Mesodermal cell (in vitro differentiated cells): ENCODE results near the gene PRF1. TPM values are rescaled to one million over a fixed set of nuclear protein-coding genes. Genes with fewer than 3 reads are reported as not detected.
"Not testable (repeated sequence)": the region's sequence is repeated elsewhere in the genome, so short reads cannot be mapped to it uniquely, and the experiment has no call there.

Experiments used
- H3K27ac ChIP-seq: 2 replicates; pipeline ENCODE4 v1.7.0; 2013; ENCODE audit warnings: mild to moderate bottlenecking, low read depth, low read length, moderate library complexity; ENCODE audit not compliant: severe bottlenecking
- H3K36me3 ChIP-seq: 2 replicates; pipeline ENCODE4 v1.7.1; 2013; ENCODE audit warnings: mild to moderate bottlenecking, low read length, moderate library complexity; ENCODE audit not compliant: control insufficient read depth, insufficient read depth
- H3K4me1 ChIP-seq: one replicate; pipeline ENCODE4 v1.7.1; 2013; ENCODE audit warnings: mild to moderate bottlenecking, low read length; ENCODE audit not compliant: insufficient read depth, control insufficient read depth, poor library complexity, severe bottlenecking
- H3K4me3 ChIP-seq: 2 replicates; pipeline ENCODE4 v1.7.0; 2013; ENCODE audit warnings: low read length, control low read depth, mild to moderate bottlenecking; ENCODE audit not compliant: insufficient read depth, poor library complexity, severe bottlenecking; ENCODE audit errors: extremely low read depth
- H3K9me3 ChIP-seq: 2 replicates; pipeline ENCODE4 v1.7.1; 2013; ENCODE audit warnings: mild to moderate bottlenecking, low read length, moderate library complexity; ENCODE audit not compliant: control insufficient read depth
- WGBS, 2 experiments: methylation state at CpG; one replicate each; pipeline ENCODE4 v1.1.5; 2013; ENCODE audit warnings: missing lambda C conversion rate in 2 of 2; ENCODE audit not compliant: insufficient coverage in 2 of 2; 5-methylcytosine and 5-hydroxymethylcytosine counted together
- polyA plus RNA-seq, 2 experiments: library from polyadenylated mRNA; stranded (reverse); fragments of 50-300 nt; gene quantifications; one replicate each; pipeline ENCODE4 v1.2.3, GENCODE V29; 2013

Gene PRF1
- not detected for polyA plus RNA-seq (2013, experiment 1 of 2)
- polyA plus RNA-seq (2013, experiment 2 of 2) = not detected

DNA sequence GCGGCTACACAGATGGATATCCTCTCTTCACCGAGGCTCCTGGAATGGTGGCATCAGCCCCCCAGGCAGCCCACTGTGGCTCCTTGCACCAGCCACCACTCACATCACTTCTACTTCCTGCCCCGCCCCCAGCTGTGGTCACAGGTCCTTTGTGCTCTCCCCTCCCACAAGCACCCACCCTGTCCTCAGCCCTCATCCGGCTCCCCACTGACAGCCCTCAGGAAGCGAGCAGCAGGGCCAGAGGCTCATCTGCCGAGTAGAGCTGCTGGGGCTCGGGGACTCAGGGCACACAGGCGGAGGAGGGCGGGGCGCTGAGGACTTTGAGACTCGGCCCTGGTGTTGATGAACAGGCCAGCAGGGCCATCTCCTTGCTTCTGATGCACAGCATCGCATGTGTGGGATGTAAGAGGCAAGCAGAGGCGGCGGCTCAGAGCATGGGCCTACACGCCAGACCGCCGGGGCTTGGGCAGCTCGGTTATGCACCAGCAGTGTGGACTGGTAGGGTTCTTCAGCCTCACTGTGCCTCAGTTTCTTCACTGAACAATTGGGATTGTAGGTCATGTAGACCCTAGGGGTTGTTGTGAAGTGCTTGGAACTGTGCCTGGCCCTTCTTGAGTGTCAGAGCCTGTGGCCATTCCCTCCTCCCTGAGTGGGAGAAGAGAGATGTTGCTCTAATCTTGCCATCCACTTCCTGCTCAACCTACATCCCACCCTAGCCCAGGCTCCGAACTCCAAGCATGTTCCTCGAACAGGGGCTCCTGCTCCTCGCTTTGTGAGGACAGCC, at the start of gene PRF1:
TSS of gene PRF1 (minus strand) at position 77 of the 784 bp plus-strand sequence. CDS start 1,839 bp downstream, outside the sequence.
- Histone ChIP-seq H3K9me3 (no peaks in the 10 kb centered on the region), H3K4me1 (no peaks in the 10 kb centered on the region), H3K27ac (no peak within 1 kb of the TSS), H3K4me3 (no peak within 1 kb of the TSS), H3K36me3 (no peaks in the 10 kb centered on the region)
- 88 to 92% methylated on average over 15 to 17 of the region's 21 CpGs for WGBS, 2 experiments

DNA sequence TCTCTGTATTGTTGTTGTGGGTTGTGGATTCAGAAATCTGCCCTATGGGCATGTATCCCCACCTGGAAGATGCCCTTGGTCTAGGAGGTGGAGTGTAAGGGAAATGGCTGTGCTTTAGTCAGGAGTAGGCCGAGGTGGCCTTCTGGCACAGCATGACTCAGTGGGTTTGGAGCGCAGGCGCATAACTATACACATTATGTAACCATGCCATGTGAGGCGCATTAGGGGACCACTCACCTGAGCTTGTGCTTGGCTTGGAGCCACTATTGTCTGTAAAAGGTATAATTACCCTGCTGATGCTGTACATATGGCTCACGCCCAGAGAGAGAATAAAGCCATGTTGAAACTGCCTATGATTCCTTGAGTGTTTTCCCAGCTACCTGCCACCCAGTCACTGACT, 49.1 kb upstream of the PRF1 start:
- H3K4me1 ChIP-seq = peaks cover under 1% of the 10 kb centered on the region
- no peak overlapping the region for H3K27ac ChIP-seq
- WGBS, 2 experiments = 75 to 87% methylated on average over 1 to 5 of the region's 5 CpGs
- no peaks in the 10 kb centered on the region for H3K36me3 ChIP-seq
- peaks cover 36% of the 10 kb centered on the region for H3K9me3 ChIP-seq
- no peak overlapping the region for H3K4me3 ChIP-seq

DNA sequence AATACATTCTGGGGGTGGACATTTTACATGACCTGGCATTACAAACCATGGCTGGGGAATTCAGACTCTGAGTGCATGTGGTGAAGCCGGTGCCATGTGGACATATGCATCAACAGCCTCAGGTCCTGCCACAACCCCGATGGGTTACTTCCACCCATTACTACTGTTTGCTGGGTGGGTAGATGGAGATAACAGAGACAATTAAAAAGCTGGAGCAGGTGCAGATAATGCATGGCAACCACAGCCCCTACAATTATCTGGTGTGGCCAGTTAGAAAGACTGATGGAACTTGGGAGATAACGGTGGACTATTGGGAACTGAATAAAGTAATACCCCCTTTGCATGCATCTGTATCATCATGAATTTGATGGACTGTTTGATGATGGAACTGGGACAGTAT, 48.2 kb upstream of the PRF1 start:
- H3K9me3 ChIP-seq = peaks cover 36% of the 10 kb centered on the region
- H3K4me3 ChIP-seq = no peak overlapping the region
- H3K36me3 ChIP-seq = no peaks in the 10 kb centered on the region
- WGBS, 2 experiments = 60 to 100% methylated on average over 1 of the region's 3 CpGs
- no peak overlapping the region for H3K27ac ChIP-seq
- H3K4me1 ChIP-seq = no peaks in the 10 kb centered on the region

DNA sequence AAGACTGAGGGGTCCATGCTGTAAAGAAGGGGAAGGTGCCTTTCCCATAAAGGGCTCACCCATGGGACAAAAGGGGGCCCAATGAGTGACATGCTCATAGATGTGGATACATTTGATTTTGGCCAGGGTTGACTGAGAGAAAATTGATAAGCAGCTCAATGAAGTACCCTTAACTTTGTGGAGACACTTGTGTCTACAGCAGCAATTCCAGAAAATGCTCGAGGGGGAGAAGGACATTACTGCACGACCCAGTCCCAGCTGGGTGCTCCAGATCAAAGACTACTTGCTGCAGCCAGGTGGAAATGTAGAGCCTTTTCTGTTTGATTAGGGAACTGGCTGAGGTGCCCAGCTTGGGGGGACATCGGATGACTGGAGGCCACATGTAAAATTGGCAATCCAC, 47.6 kb upstream of the PRF1 start:
- no peak overlapping the region for H3K27ac ChIP-seq
- no peak overlapping the region for H3K4me3 ChIP-seq
- no peaks in the 10 kb centered on the region for H3K4me1 ChIP-seq
- 75 to 89% methylated on average over 1 to 3 of the region's 3 CpGs for WGBS, 2 experiments
- H3K9me3 ChIP-seq = peaks cover 36% of the 10 kb centered on the region
- no peaks in the 10 kb centered on the region for H3K36me3 ChIP-seq

DNA sequence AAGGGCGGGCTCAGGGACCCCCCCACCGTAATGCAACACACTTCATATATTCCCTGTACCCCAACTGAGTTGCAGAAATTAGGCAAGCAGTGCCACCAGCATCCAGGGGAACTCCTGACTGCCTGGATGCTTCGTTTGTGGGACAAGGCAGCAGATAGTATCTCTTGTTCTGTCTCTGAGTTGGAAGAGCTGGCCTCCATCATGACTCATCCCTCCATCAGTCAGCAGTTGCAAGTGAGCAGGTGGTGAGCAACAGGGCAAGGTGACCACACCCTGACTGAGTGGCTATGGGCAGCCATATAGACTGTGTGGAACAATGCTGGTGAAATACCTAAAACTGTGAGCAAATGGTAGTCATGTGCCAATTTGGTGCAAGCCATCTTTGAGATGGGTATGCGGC, 47.0 kb upstream of the PRF1 start:
- WGBS, 2 experiments = 84 to 91% methylated on average over 3 of the region's 4 CpGs
- Histone ChIP-seq H3K4me1 (no peaks in the 10 kb centered on the region), H3K4me3 (no peak overlapping the region), H3K27ac (no peak overlapping the region), H3K9me3 (peaks cover 36% of the 10 kb centered on the region), H3K36me3 (no peaks in the 10 kb centered on the region)

DNA sequence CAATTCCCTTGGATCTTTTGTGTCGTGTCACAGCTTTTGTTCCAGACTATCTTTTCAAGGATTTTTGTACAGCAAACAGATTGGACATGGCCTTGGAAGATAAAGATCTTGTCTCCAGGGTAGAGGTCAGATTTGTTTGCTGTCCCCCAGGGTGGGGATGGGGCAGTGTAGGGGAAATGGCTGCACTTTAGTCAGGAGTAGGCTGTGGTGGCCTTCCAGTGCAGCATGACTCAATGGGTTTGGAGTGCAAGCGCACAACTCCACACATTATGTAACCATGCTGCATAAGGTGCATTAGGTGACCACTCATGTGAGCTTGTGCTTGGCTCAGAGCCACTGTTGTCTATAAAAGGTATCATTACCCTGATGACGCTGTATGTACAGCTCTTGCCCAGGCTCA, 45.9 kb upstream of the PRF1 start:
- Histone ChIP-seq H3K27ac (no peak overlapping the region), H3K4me3 (no peak overlapping the region), H3K9me3 (peaks cover 36% of the 10 kb centered on the region), H3K36me3 (no peaks in the 10 kb centered on the region), H3K4me1 (no peaks in the 10 kb centered on the region)
- WGBS, 2 experiments = 82 to 88% methylated on average over 2 to 3 of the region's 3 CpGs

DNA sequence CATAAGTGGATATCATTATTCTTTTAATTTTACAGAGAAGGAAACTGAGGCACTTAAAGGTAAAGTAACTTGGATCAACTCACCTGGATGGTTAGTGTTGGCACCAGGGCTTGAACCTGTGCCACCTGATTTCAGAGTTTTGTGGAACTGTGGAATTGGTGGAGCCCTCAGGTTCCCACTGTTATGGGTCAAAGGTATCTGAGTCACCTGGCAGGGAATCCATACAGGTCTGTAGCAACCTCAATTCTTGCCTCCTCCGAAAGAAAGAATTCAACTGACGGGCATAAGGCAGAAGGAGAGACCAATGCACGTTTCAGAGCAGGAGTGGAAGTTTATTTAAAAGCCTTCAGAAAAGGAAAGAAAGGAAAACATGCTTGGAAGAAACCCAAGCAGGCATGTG, 44.5 kb upstream of the PRF1 start:
- no peaks in the 10 kb centered on the region for H3K36me3 ChIP-seq
- no peak overlapping the region for H3K27ac ChIP-seq
- no peak overlapping the region for H3K4me3 ChIP-seq
- WGBS, 2 experiments = 87 to 95% methylated on average over 2 of the region's 3 CpGs
- H3K9me3 ChIP-seq = peaks cover 36% of the 10 kb centered on the region
- no peaks in the 10 kb centered on the region for H3K4me1 ChIP-seq

DNA sequence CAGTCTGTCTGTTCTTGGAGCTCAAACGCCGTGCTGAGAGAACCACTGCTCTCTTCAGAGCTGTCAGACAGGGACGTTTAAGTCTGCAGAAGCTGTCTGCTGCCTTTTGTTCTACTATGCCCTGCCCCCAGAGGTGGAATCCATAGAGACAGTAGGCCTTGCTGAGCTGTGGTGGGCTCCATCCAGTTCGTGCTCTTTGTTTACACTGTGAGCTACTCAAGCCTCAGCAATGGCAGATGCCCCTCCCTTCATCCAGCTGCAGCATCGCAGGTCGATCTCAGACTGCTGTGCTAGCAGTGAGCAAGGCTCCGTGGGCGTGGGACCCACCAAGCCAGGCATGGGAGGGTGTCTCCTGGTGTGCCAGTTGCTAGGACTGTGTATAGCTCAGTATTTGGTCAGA, 42.4 kb upstream of the PRF1 start:
- 37 to 68% methylated on average over 3 to 5 of the region's 8 CpGs for WGBS, 2 experiments
- not testable (repeated sequence) for H3K4me3 ChIP-seq, H3K36me3 ChIP-seq, H3K4me1 ChIP-seq, H3K27ac ChIP-seq
- peaks cover 19% of the 10 kb centered on the region for H3K9me3 ChIP-seq

DNA sequence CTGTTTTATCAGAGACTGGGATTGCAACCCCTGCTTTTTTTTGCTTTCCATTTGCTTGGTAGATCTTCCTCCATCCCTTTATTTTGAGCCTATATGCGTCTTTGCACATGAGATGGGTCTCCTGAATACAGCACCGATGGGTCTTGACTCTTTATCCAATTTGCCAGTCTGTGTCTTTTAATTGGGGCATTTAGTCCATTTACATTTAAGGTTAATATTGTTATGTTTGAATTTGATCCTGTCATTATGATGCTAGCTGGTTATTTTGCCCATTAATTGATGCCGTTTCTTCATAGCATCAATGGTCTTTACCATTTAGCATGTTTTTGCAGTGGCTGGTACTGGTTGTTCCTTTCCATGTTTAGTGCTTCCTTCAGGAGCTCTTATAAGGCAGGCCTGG, 40.7 kb upstream of the PRF1 start:
- not testable (repeated sequence) for H3K9me3 ChIP-seq, H3K36me3 ChIP-seq, H3K4me1 ChIP-seq, H3K27ac ChIP-seq, H3K4me3 ChIP-seq
- WGBS, 2 experiments = no CpG with 5 or more reads among the region's 3 CpGs

DNA sequence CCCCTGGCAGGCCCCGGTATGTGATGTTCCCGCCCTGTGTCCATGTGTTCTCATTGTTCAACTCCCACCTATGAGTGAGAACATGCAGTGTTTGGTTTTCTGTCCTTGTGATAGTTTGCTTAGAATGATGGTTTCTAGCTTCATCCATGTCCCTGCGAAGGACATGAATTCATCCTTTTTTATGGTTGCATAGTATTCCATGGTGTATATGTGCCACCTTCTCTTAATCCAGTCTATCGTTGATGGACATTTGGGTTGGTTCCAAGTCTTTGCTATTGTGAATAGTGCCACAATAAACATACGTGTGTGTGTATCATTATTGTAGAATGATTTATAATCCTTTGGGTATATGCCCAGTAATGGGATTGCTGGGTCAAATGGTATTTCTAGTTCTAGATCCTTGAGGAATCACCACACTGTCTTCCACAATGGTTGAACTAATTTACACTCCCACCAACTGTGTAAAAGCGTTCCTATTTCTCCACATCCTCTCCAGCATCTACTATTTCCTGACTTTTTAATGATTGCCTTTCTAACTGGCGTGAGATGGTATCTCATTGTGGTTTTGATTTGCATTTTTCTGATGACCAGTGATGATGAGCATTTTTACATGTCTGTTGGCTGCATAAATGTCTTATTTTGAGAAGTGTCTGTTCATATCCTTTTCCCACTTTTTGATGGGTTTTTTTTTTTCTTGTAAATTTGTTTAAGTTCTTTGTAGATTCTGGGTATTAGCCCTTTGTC, 37.3 kb upstream of the PRF1 start:
- 100% methylated on average over 1 of the region's 7 CpGs for WGBS, 2 experiments
- not testable (repeated sequence) for H3K9me3 ChIP-seq, H3K36me3 ChIP-seq, H3K4me3 ChIP-seq, H3K4me1 ChIP-seq, H3K27ac ChIP-seq

DNA sequence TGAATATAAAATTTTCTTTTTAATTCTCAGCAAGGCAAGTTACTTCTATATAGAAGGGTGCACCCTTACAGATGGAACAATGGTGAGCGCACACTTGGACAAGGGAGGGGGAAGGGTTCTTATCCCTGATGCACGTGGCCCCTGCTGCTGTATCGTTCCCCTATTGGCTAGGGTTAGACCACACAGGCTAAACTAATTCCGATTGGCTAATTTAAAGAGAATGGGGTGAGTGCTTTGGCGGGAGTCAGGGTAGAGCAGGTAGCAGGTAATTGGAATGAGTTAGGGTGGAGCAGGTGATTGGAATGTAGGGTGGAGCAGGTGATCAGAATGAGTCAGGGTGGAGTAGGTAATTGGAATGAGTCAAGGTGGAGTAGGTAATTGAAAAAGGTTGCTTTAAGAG, 32.0 kb upstream of the PRF1 start:
- not testable (repeated sequence) for H3K36me3 ChIP-seq, H3K4me1 ChIP-seq, H3K27ac ChIP-seq, H3K9me3 ChIP-seq, H3K4me3 ChIP-seq
- WGBS, 2 experiments = 88 to 90% methylated on average over 5 of the region's 5 CpGs
